GM12878 (cell line): Measurements from ENCODE around the gene AGRP. TPM values are rescaled to one million over a fixed set of nuclear protein-coding genes. Genes with fewer than 3 reads are reported as not detected.

Source experiments
- ATAC-seq: fragments of 200-7000 bp; cut with Tn5 transposase; 3 replicates; pipeline ENCODE4 v1.9.1; 2020; ENCODE audit warnings: mild to moderate bottlenecking, moderate library complexity
- BruUV-seq: library from RNA; stranded (reverse); fragments of 400-500 nt; replicated peaks from 2 replicates; lab custom pipeline; 2021; lab: Mats Ljungman, UMichigan
- CTCF ChIA-PET: fragments of 300-600 bp; sonication (Branson Sonifier 250); formaldehyde crosslinking; extraction: SDS; loops from one replicate; lab custom pipeline; 2021; ENCODE audit warnings: inconsistent platforms; lab: Yijun Ruan, JAX
- POLR2A ChIA-PET: fragments of 350-600 bp; formaldehyde crosslinking; extraction: SDS; loops from one replicate; lab custom pipeline; 2021; ENCODE audit warnings: inconsistent platforms; lab: Charles Lee
- RAD21 ChIA-PET: fragments of 300-600 bp; sonication (Branson Sonifier 250); formaldehyde crosslinking; loops from one replicate; lab custom pipeline; 2023; ENCODE audit warnings: antibody characterized with exemption; ENCODE audit not compliant: unreplicated experiment; lab: Charles Lee
- SMC1A ChIA-PET: fragments of 300-600 bp; sonication (Branson Sonifier 250); formaldehyde crosslinking; loops from one replicate; lab custom pipeline; 2023; ENCODE audit not compliant: unreplicated experiment, uncharacterized antibody; lab: Charles Lee
- DNase-seq: peaks from one replicate; pipeline ENCODE4 v3.0.0-alpha.2; 2011; ENCODE audit warnings: low read depth, low spot score
- FAIRE-seq: peaks from 3 replicates; lab custom pipeline; 2011; peaks lifted over from hg19 to GRCh38; lab: Jason Lieb, UNC
- H2AFZ ChIP-seq: 2 replicates; pipeline ENCODE4 v1.6.0; 2011; ENCODE audit warnings: low read depth, low read length, control low read depth; ENCODE audit not compliant: control insufficient read depth
- H3K27ac ChIP-seq: 2 replicates; pipeline ENCODE4 v1.5.1; 2011; ENCODE audit warnings: control low read depth; ENCODE audit not compliant: control insufficient read depth, insufficient read depth
- H3K27me3 ChIP-seq, 2 experiments: replicated peaks in 1 of 2; 2 replicates each; pipeline versions ENCODE4 v1.6.0 to v1.6.1; 2011; ENCODE audit warnings: low read length in 1 of 2; ENCODE audit not compliant: control insufficient read depth in 2 of 2, insufficient read depth in 2 of 2
- H3K36me3 ChIP-seq, 2 experiments: 2 replicates each; pipeline ENCODE4 v1.5.1; 2011; ENCODE audit warnings: low read length in 1 of 2; ENCODE audit not compliant: control insufficient read depth in 2 of 2, insufficient read depth in 2 of 2
- H3K4me1 ChIP-seq: 2 replicates; pipeline ENCODE4 v1.6.1; 2011; ENCODE audit warnings: mild to moderate bottlenecking, low read length, moderate library complexity, mixed read lengths; ENCODE audit not compliant: control insufficient read depth, insufficient read depth
- H3K4me2 ChIP-seq: 2 replicates; pipeline ENCODE4 v1.6.0; 2011; ENCODE audit warnings: control low read depth; ENCODE audit not compliant: control insufficient read depth, insufficient read depth
- H3K4me3 ChIP-seq: fragments of 200-600 bp; sonication (generic); 2 replicates; pipeline ENCODE4 v1.5.1; 2016
- H3K79me2 ChIP-seq: 2 replicates; pipeline ENCODE4 v1.6.0; 2011; ENCODE audit warnings: low read length; ENCODE audit not compliant: control insufficient read depth, insufficient read depth
- H3K9ac ChIP-seq: 2 replicates; pipeline ENCODE4 v1.8.0; 2011; ENCODE audit warnings: low read length, control low read depth, mixed read lengths; ENCODE audit not compliant: control insufficient read depth, insufficient read depth
- H3K9me3 ChIP-seq: replicated peaks from 3 replicates; pipeline ENCODE4 v1.5.1; 2011; ENCODE audit warnings: mild to moderate bottlenecking, low read length; ENCODE audit not compliant: control insufficient read depth, insufficient read depth
- H4K20me1 ChIP-seq: 2 replicates; pipeline ENCODE4 v1.6.0; 2011; ENCODE audit not compliant: control insufficient read depth, insufficient read depth
- ASH2L ChIP-seq: fragments of 300-600, 200-600 bp; sonication (generic); IDR thresholded peaks from 2 replicates; pipeline ENCODE4 v1.6.1; 2017; ENCODE audit warnings: low read depth, mild to moderate bottlenecking, borderline replicate concordance
- CHD4 ChIP-seq: fragments of 200-600 bp; sonication (generic); IDR thresholded peaks from 2 replicates; pipeline ENCODE4 v1.6.1; 2016; ENCODE audit warnings: mild to moderate bottlenecking
- HCFC1 ChIP-seq: fragments of 150-350 bp; IDR thresholded peaks from 2 replicates; pipeline ENCODE4 v1.6.1; 2014; ENCODE audit warnings: low read length
- KAT2A ChIP-seq: conservative IDR thresholded peaks from 2 replicates; pipeline ENCODE4 v1.6.1; 2011; ENCODE audit warnings: low read depth, low read length; ENCODE audit not compliant: control insufficient read depth
- KDM1A ChIP-seq: fragments of 200-600 bp; sonication (generic); IDR thresholded peaks from 2 replicates; pipeline ENCODE4 v1.6.1; 2016; ENCODE audit warnings: borderline replicate concordance
- LARP7 ChIP-seq: fragments of 450-650 bp; IDR thresholded peaks from 2 replicates; pipeline ENCODE4 v1.6.1; 2017; ENCODE audit warnings: mild to moderate bottlenecking
- MAX ChIP-seq: IDR thresholded peaks from 2 replicates; pipeline ENCODE4 v1.6.1; 2012; ENCODE audit warnings: low read depth, low read length, improper control_type of control experiment
- MEF2B ChIP-seq: fragments of 450-650 bp; IDR thresholded peaks from 2 replicates; pipeline ENCODE4 v1.6.1; 2018; ENCODE audit warnings: mild to moderate bottlenecking, moderate library complexity; ENCODE audit not compliant: partially characterized antibody, poor library complexity, severe bottlenecking
- PAX8 ChIP-seq: fragments of 450-650 bp; IDR thresholded peaks from 2 replicates; pipeline ENCODE4 v1.6.1; 2017; ENCODE audit warnings: mild to moderate bottlenecking, moderate library complexity
- POU2F2 ChIP-seq: IDR thresholded peaks from 3 replicates; pipeline ENCODE4 v1.6.1; 2011; ENCODE audit warnings: low read depth, mild to moderate bottlenecking, low read length, borderline replicate concordance
- RB1 ChIP-seq: fragments of 450-650 bp; formaldehyde crosslinking; IDR thresholded peaks from 2 replicates; pipeline ENCODE4 v1.6.1; 2017; ENCODE audit warnings: mild to moderate bottlenecking, borderline replicate concordance
- SREBF2 ChIP-seq: IDR thresholded peaks from 2 replicates; pipeline ENCODE4 v1.6.1; 2012; ENCODE audit warnings: mild to moderate bottlenecking, low read length
- USF1 ChIP-seq: IDR thresholded peaks from 2 replicates; pipeline ENCODE4 v1.6.1; 2011; ENCODE audit warnings: borderline replicate concordance, low read depth, mild to moderate bottlenecking, moderate library complexity, mixed read lengths, low read length; ENCODE audit not compliant: insufficient read depth; ENCODE audit errors: extremely low read length
- YBX1 ChIP-seq: fragments of 450-650 bp; IDR thresholded peaks from 2 replicates; pipeline ENCODE4 v1.6.1; 2016; ENCODE audit warnings: antibody characterized with exemption
- ZNF622 ChIP-seq: fragments of 450-650 bp; IDR thresholded peaks from 2 replicates; pipeline ENCODE4 v1.6.1; 2017; ENCODE audit warnings: mild to moderate bottlenecking, inconsistent platforms
- WGBS: methylation state at CpG from one replicate; pipeline ENCODE4 v1.1.6; 2016; ENCODE audit warnings: low lambda C conversion rate; ENCODE audit not compliant: insufficient replicate concordance, insufficient coverage; ENCODE audit errors: missing lambda C conversion rate; 5-methylcytosine and 5-hydroxymethylcytosine counted together
- in situ Hi-C: fragments of 300-500 bp; cut with MboI; formaldehyde crosslinking; loops from 9 replicates; pipeline ENCODE4 v1.14.3; 2018; ENCODE audit warnings: mixed read lengths
- intact Hi-C: fragments of 100-400 bp; cut with micrococcal nuclease; formaldehyde crosslinking; loops from one replicate; pipeline ENCODE4 v1.14.2; 2022; ENCODE audit not compliant: unreplicated experiment
- polyA plus RNA-seq, 11 experiments: library from polyadenylated mRNA; depleted of rRNA in 4 of 11; unstranded in 6 of 11; stranded (reverse) in 5 of 11; fragments of >200 nt; fragmentation: Nextera tagmentation in 4 of 11; fragmentation: Illumina TruSeq in 1 of 11; extraction: Ambion mirVana in 4 of 11; extraction: Trizol in 1 of 11; gene quantifications; 1 replicate in 1 of 11; 2 replicates in 10 of 11; pipeline versions ENCODE4 v1.2.1 to v1.2.3, GENCODE V29; 2011 to 2016; ENCODE audit warnings: inconsistent platforms in 2 of 11, missing spikeins in 2 of 11, low read depth in 1 of 11
- total RNA-seq, 4 experiments: library from RNA; depleted of rRNA in 3 of 4; stranded (reverse); fragments of >200 nt in 3 of 4; fragmentation: Illumina TruSeq in 1 of 4; extraction: Trizol in 1 of 4; gene quantifications; 2 replicates each; pipeline versions ENCODE4 v1.2.1 to v1.2.3, GENCODE V29; 2013 to 2021

AGRP gene
- total and polyA plus RNA-seq, 10 of the 15 experiments (the other 5 are each of a cell fraction or from before 2014, with no cell fraction given), result 0.16 to 0.75 (median 0.53) TPM; not detected in 6

- TF ChIP-seq SREBF2, result no peak
Observed at GRCh38 chr16:67445126-67445426, 38.3 kb downstream of the AGRP start (continued).

- ChIA-PET CTCF (interaction anchor here (1.3 to 7.7 kb wide), 3 partner anchors 18 to 184 kb away, joined by 3 to 84 read pairs (median 5); no protein-coding TSS in a partner anchor), POLR2A (no interaction called here), RAD21 (no interaction called here), SMC1A (interaction anchor here (0.7 to 2.5 kb wide), 2 partner anchors 16 to 73 kb away, joined by 3 to 13 read pairs; no protein-coding TSS in a partner anchor)
- intact Hi-C loops, result no loop called here
- FAIRE-seq, result no peak
- Histone ChIP-seq H3K4me2 (no peak overlapping the region), H3K27ac (no peak overlapping the region), H3K27me3 (no peaks in the 10 kb centered on the region), H2AFZ (no peak overlapping the region), H3K9me3 (no peaks in the 10 kb centered on the region)
- WGBS, result 91% methylated on average over 22 of the region's 22 CpGs
- TF ChIP-seq LARP7, result no peak
- no peak for TF ChIP-seq HCFC1
- TF ChIP-seq RB1, result no peak
- TF ChIP-seq KAT2A, result no peak
- no peak for TF ChIP-seq MEF2B
- TF ChIP-seq ZNF622, result no peak
- no peak for TF ChIP-seq USF1
- no peak for TF ChIP-seq CHD4
- TF ChIP-seq KDM1A, result no peak
- no peak for TF ChIP-seq ASH2L
- TF ChIP-seq PAX8, result no peak
- TF ChIP-seq POU2F2, result no peak
- no peak for TF ChIP-seq YBX1
- TF ChIP-seq MAX, result no peak
- TF ChIP-seq, all 136 proteins: peak for 0
- Histone ChIP-seq H3K4me1 (no peaks in the 10 kb centered on the region), H3K4me3 (no peak overlapping the region), H4K20me1 (0 out of 2 replicates have a peak, but pooled peaks cover 4% of the 10 kb centered on the region), H3K79me2 (no peaks in the 10 kb centered on the region), H3K36me3 (peaks cover 4 to 18% of the 10 kb centered on the region in 2 experiments), H3K9ac (no peak overlapping the region)
- no TSS peak for BruUV-seq
- DNase-seq (no peak), ATAC-seq (no peak)
- in situ Hi-C loops, result no loop called here
Observed at GRCh38 chr16:67444259-67445125, 38.9 kb downstream of the AGRP start.
